ENCODE data around the gene ADRA1B.

ADRA1B gene

GRCh38 chr5:160021831-160022446 is 105.7 kb downstream of the ADRA1B start:
- no peak for DNase-seq
